Astrocyte of the spinal cord (primary cell): ENCODE data around the gene DOCK4.
"Not testable (repeated sequence)": the region's sequence is repeated elsewhere in the genome, so short reads cannot be mapped to it uniquely, and the experiment has no call there.

ENCODE experiments used
- DNase-seq: peaks from one replicate; pipeline ENCODE4 v3.0.0; 2011; ENCODE audit warnings: low read depth, low spot score
- H3K4me3 ChIP-seq: 2 replicates; pipeline ENCODE4 v1.5.1; 2011; ENCODE audit warnings: low read depth, mild to moderate bottlenecking, low read length, moderate library complexity
- in situ Hi-C: cut with HindIII; loops from 2 replicates; pipeline ENCODE4 v1.10.0; 2017; ENCODE audit warnings: low sequenced_read_pairs
- TF ChIP-seq, protein P1 (sequence below): IDR thresholded peaks from 2 replicates; pipeline ENCODE4 v1.5.1; 2012; ENCODE audit warnings: low read depth, mild to moderate bottlenecking, low read length, inconsistent platforms

Gene DOCK4

DNA sequence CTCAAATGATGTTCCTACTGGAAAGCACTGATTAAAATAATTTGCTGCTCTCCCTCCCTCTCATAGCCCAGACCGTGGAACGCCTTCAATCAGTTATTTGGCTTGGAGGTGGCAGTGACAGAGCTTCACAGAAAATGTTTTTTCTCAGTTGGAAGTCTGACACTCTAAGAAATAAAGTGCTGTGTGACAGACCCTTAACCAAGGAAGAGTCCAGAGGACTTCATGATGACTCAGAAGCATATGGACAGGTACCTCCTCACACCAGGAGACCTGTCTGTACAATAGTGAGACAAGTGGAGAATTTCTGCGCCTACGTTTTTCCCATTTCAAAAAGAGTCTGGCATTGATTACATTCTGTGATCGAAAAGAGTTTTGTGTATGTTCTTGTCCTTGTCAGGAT lies 295.5 kb downstream of the DOCK4 start:
- H3K4me3 ChIP-seq, result no peak overlapping the region
- TF ChIP-seq, protein P1, sequence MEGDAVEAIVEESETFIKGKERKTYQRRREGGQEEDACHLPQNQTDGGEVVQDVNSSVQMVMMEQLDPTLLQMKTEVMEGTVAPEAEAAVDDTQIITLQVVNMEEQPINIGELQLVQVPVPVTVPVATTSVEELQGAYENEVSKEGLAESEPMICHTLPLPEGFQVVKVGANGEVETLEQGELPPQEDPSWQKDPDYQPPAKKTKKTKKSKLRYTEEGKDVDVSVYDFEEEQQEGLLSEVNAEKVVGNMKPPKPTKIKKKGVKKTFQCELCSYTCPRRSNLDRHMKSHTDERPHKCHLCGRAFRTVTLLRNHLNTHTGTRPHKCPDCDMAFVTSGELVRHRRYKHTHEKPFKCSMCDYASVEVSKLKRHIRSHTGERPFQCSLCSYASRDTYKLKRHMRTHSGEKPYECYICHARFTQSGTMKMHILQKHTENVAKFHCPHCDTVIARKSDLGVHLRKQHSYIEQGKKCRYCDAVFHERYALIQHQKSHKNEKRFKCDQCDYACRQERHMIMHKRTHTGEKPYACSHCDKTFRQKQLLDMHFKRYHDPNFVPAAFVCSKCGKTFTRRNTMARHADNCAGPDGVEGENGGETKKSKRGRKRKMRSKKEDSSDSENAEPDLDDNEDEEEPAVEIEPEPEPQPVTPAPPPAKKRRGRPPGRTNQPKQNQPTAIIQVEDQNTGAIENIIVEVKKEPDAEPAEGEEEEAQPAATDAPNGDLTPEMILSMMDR, result no peak
- in situ Hi-C loops, result no loop called here
- DNase-seq, result no peak

DNA sequence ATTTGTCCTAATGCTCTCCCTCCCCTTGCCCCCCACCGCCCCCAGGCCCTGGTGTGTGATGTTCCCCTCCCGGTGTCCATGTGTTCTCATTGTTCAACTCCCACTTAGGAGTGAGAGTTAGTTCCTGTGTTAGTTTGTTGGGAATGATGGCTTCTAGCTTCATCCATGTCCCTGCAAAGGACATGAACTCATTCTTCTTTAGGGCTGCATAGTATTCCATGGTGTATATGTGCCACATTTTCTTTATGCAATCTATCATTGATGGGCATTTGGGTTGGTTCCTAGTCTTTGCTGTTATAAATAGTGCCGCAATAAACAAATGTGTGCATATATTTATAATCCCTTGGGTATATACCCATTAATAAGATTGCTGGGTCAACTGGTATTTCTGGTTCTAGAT lies 297.5 kb downstream of the DOCK4 start:
- DNase-seq, H3K4me3 ChIP-seq, in situ Hi-C loops: not testable (repeated sequence)

DNA sequence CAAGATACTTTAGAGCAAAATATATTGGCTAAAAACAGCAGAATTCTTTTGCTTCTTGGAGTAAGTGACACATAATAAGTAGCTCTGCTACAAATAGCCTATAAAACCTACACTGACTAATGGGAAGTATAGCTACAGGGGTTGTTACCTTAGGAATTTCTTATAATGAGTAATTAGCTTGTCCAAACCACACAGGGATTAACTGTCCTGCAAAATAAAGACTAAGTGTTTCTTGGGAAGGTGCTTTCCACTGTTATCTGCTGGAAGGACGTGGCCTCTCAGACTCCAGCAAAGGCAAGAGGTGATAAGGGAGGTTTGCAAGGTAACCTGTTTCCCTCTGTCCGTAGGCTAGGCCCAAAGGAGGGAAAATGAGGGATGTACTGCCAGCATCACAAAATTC lies 302.4 kb downstream of the DOCK4 start:
- TF ChIP-seq, protein P1, result no peak
- in situ Hi-C loops, result no loop called here
- no peak for DNase-seq

DNA sequence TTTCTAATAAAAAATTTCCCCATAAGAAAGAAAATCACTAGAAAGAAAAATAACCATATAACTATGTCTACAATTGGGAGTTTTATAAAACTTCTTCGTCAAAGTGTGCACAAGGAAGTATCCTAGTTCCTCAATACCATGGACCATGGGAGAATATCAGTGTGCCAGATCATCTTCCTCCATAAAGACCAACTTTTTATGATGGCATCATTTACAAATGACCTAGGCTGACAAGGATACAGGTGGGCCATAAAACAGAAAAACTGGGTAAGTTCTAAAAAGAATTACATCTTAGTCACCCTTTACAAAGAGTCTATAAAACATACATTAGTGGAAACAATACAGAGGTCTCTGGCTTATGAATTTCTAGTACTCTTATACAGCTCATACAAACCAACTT lies 303.2 kb downstream of the DOCK4 start:
- in situ Hi-C loops, result no loop called here
- no peak overlapping the region for H3K4me3 ChIP-seq
- TF ChIP-seq, protein P1, result no peak
- DNase-seq, result no peak

More for the DNA sequence above, 302.4 kb downstream of the DOCK4 start:
- H3K4me3 ChIP-seq, result no peak overlapping the region

DNA sequence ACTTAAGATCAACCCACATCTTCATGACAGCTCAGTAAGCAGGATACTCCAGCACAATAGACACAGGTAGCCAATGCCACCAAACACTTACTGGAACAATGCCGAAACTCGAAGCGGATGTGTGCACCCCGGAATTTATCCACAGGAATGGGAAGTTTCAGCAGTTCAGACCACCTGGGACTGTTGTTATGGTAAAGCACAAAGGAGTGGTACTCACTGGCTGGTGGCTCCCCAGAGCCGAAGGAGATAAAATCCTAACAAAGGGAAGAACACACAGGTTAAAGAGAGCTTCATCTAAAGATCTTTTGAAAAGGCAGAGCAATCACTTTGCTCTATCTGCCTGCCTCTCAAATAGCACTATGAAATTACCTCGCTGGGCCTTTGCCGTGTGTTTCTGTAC lies 305.9 kb downstream of the DOCK4 start:
- H3K4me3 ChIP-seq, result no peak overlapping the region
- TF ChIP-seq, protein P1, result no peak
- in situ Hi-C loops, result no loop called here
- DNase-seq, result no peak

DNA sequence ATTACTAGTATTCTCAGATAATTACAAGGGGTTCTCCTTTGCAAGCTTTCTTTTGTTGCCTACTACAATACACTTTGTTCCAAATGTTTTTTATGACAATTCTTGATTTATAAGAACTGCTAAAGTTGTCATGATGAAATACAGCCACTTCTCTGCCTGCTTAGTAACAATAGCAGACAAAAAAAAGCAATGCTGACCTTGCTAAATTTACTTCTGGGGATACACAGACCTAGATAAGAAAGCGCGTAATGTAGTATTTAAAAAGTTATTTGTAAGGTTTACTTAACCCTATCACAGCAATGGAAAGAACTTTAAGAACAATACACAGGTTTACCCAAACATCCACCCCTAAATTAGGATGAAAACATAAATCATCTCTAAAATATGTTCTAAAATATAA lies 311.1 kb downstream of the DOCK4 start:
- in situ Hi-C loops, result no loop called here
- H3K4me3 ChIP-seq, result no peak overlapping the region

DNA sequence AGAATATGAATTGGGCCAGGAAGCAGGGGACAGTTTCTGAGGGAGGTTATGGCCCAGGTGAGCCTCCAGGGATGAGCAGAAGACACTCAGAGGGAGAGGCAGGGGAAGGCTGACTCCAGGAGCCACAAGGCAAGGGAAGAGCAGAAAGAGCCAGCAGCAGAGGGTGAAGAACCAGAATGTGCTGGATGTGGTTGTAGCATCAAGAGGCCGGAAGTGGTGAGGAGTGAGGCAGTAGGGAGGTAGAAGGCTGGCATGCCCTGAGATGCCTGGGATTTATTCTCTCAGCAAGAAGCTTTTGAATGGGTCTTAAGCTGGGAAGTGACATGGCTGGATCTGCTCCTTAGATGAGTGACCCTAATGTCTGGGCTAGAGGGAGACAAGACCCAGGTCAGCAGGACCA lies 311.7 kb downstream of the DOCK4 start:
- TF ChIP-seq, protein P1, result no peak
- H3K4me3 ChIP-seq, result no peak overlapping the region
- in situ Hi-C loops, result no loop called here
- no peak for DNase-seq

More for the DNA sequence above, 311.1 kb downstream of the DOCK4 start:
- TF ChIP-seq, protein P1, result no peak
- no peak for DNase-seq
